ENCODE measurements around the gene OPCML. TPM values are rescaled to one million over a fixed set of nuclear protein-coding genes. Genes with fewer than 3 reads are reported as not detected.

The OPCML gene
- polyA plus RNA-seq, 1 donor from 2014 or later = 11.6 TPM

- H3K36me3 ChIP-seq (ENCODE audit: insufficient read depth, low read length) = no peaks in the 10 kb centered on the region
- H3K9ac ChIP-seq (ENCODE audit: low read length) = no peak overlapping the region
- H3K27me3 ChIP-seq (ENCODE audit: insufficient read depth, low read depth, low read length) = no peaks in the 10 kb centered on the region
- H4K20me1 ChIP-seq (ENCODE audit: insufficient read depth) = no peaks in the 10 kb centered on the region
- H3K27ac ChIP-seq (ENCODE audit: low read length) = no peak overlapping the region
- no peaks in the 10 kb centered on the region for H3K9me3 ChIP-seq (ENCODE audit: low read length)
- H3K79me2 ChIP-seq (replicated peaks; ENCODE audit: insufficient read depth, low read length) = no peaks in the 10 kb centered on the region
- H3K4me2 ChIP-seq (ENCODE audit: low read length) = no peak overlapping the region
- no peak for TF ChIP-seq MXI1 (conservative IDR thresholded peaks at IDR 0.05; ENCODE audit: poor library complexity, severe bottlenecking)
- TF ChIP-seq EP300 (conservative IDR thresholded peaks at IDR 0.05; ENCODE audit: poor library complexity, severe bottlenecking) = no peak
- TF ChIP-seq SMC3 (conservative IDR thresholded peaks at IDR 0.05; ENCODE audit: poor library complexity) = no peak
- TF ChIP-seq EZH2 (IDR thresholded peaks at IDR 0.05; ENCODE audit: borderline replicate concordance, insufficient read depth, low read length, poor library complexity, severe bottlenecking) = no peak
- no peak for TF ChIP-seq POLR2AphosphoS5 (IDR thresholded peaks at IDR 0.05)
- no peak for TF ChIP-seq REST (IDR thresholded peaks at IDR 0.05; ENCODE audit: borderline replicate concordance)
- no peak for TF ChIP-seq CTCF (IDR thresholded peaks at IDR 0.05; ENCODE audit: poor library complexity, severe bottlenecking)
- TF ChIP-seq TAF1 (IDR thresholded peaks at IDR 0.05; ENCODE audit: low read depth) = no peak
- TF ChIP-seq RAD21 (conservative IDR thresholded peaks at IDR 0.05) = no peak
- peaks cover 6% of the 10 kb centered on the region for H3F3A ChIP-seq (ENCODE audit: insufficient read depth, low read length, poor library complexity, severe bottlenecking)
- no peak overlapping the region for H3K4me3 ChIP-seq (ENCODE audit: low read length)
- H3K9me2 ChIP-seq (ENCODE audit: insufficient read depth, low read length) = no peaks in the 10 kb centered on the region
- no peak overlapping the region for H2AFZ ChIP-seq (ENCODE audit: low read depth, low read length)
Measured at GRCh38 chr11:133224271-133224670, 308.0 kb downstream of the OPCML start.

GRCh38 chr11:133222425-133223330 is 309.6 kb downstream of the OPCML start:
- no peak for TF ChIP-seq MXI1 (conservative IDR thresholded peaks at IDR 0.05; ENCODE audit: poor library complexity, severe bottlenecking)
- no peak for TF ChIP-seq REST (IDR thresholded peaks at IDR 0.05; ENCODE audit: borderline replicate concordance)
- TF ChIP-seq SMC3 (conservative IDR thresholded peaks at IDR 0.05; ENCODE audit: poor library complexity) = no peak
- no peak for TF ChIP-seq EP300 (conservative IDR thresholded peaks at IDR 0.05; ENCODE audit: poor library complexity, severe bottlenecking)
- no peak for TF ChIP-seq POLR2AphosphoS5 (IDR thresholded peaks at IDR 0.05)
- no peak for TF ChIP-seq RAD21 (conservative IDR thresholded peaks at IDR 0.05)
- TF ChIP-seq CTCF (IDR thresholded peaks at IDR 0.05; ENCODE audit: poor library complexity, severe bottlenecking) = no peak
- no peak for TF ChIP-seq TAF1 (IDR thresholded peaks at IDR 0.05; ENCODE audit: low read depth)
- no peak for TF ChIP-seq EZH2 (IDR thresholded peaks at IDR 0.05; ENCODE audit: borderline replicate concordance, insufficient read depth, low read length, poor library complexity, severe bottlenecking)
- Histone ChIP-seq H3K79me2 (replicated peaks; ENCODE audit: insufficient read depth, low read length) (no peaks in the 10 kb centered on the region), H3K27ac (ENCODE audit: low read length) (no peak overlapping the region), H4K20me1 (ENCODE audit: insufficient read depth) (no peaks in the 10 kb centered on the region), H3K9me3 (ENCODE audit: low read length) (no peaks in the 10 kb centered on the region), H3F3A (ENCODE audit: insufficient read depth, low read length, poor library complexity, severe bottlenecking) (no peaks in the 10 kb centered on the region), H2AFZ (ENCODE audit: low read depth, low read length) (no peak overlapping the region), H3K4me3 (ENCODE audit: low read length) (no peak overlapping the region), H3K9me2 (ENCODE audit: insufficient read depth, low read length) (no peaks in the 10 kb centered on the region), H3K27me3 (ENCODE audit: insufficient read depth, low read depth, low read length) (no peaks in the 10 kb centered on the region), H3K4me2 (ENCODE audit: low read length) (no peak overlapping the region), H3K9ac (ENCODE audit: low read length) (no peak overlapping the region), H3K36me3 (ENCODE audit: insufficient read depth, low read length) (no peaks in the 10 kb centered on the region)
